T-cell (primary cell): ENCODE data around the gene SFXN5. TPM values are rescaled to one million over a fixed set of nuclear protein-coding genes. Genes with fewer than 3 reads are reported as not detected.

Source experiments
- ATAC-seq, 4 experiments: fragments of 200-7000 bp in 3 of 4; fragments of 150-1000 bp in 1 of 4; cut with Tn5 transposase; replicated peaks in 1 of 4; 1 replicate in 3 of 4; 2 replicates in 1 of 4; pipeline ENCODE4 v1.10.0; 2021; ENCODE audit warnings: moderate library complexity in 3 of 4, mild to moderate bottlenecking in 2 of 4, moderate number of reproducible peaks in 1 of 4
- CTCF ChIA-PET, 2 donors: fragments of 300-600 bp; sonication (Branson Sonifier 250); formaldehyde crosslinking; loops; one replicate each; lab custom pipeline; 2022; ENCODE audit warnings: antibody characterized with exemption in 2 of 2; lab: Charles Lee
- POLR2A ChIA-PET, 2 donors: fragments of 300-600 bp; sonication (Branson Sonifier 250); formaldehyde crosslinking; loops; one replicate each; lab custom pipeline; 2022; ENCODE audit warnings: antibody characterized with exemption in 2 of 2; lab: Charles Lee
- DNase-seq, 35 experiments: peaks; one replicate each; pipeline versions ENCODE4 v3.0.0 to v3.0.0-alpha.2; 2013 to 2023
- H3K27ac ChIP-seq: one replicate; pipeline ENCODE4 v1.5.1; 2013; ENCODE audit warnings: low read length
- H3K27me3 ChIP-seq, 2 experiments: replicated peaks in 1 of 2; 1 replicate in 1 of 2; 2 replicates in 1 of 2; pipeline versions ENCODE4 v1.6.1 to v1.7.0; 2013; ENCODE audit warnings: low read length in 1 of 2, mixed read lengths in 1 of 2; ENCODE audit not compliant: control insufficient read depth in 2 of 2, insufficient read depth in 2 of 2; ENCODE audit errors: extremely low read depth in 1 of 2
- H3K36me3 ChIP-seq, 2 donors: 1 replicate in 1 of 2; 2 replicates in 1 of 2; pipeline versions ENCODE4 v1.6.1 to v1.7.0; 2013; ENCODE audit warnings: low read length in 1 of 2; ENCODE audit not compliant: control insufficient read depth in 2 of 2, insufficient read depth in 1 of 2; ENCODE audit errors: extremely low read depth in 1 of 2
- H3K4me1 ChIP-seq, 2 experiments: 1 replicate in 1 of 2; 2 replicates in 1 of 2; pipeline versions ENCODE4 v1.6.1 to v1.7.0; 2013; ENCODE audit warnings: low read length in 2 of 2, mixed read lengths in 1 of 2; ENCODE audit not compliant: insufficient read depth in 2 of 2, control insufficient read depth in 1 of 2; ENCODE audit errors: extremely low read depth in 1 of 2
- H3K4me3 ChIP-seq, 2 donors: 1 replicate in 1 of 2; 2 replicates in 1 of 2; pipeline versions ENCODE4 v1.5.1 to v1.7.0; 2013; ENCODE audit warnings: mild to moderate bottlenecking in 2 of 2, low read length in 1 of 2, moderate library complexity in 1 of 2; ENCODE audit not compliant: control insufficient read depth in 1 of 2; ENCODE audit errors: extremely low read depth in 1 of 2
- H3K9me3 ChIP-seq: 2 replicates; pipeline ENCODE4 v1.7.0; 2013
- H3K27ac Mint-ChIP-seq, 2 donors: one replicate each; pipeline ENCODE4 v1.8.0; 2020 to 2021; ENCODE audit warnings: mild to moderate bottlenecking in 2 of 2, mixed read lengths in 2 of 2
- H3K27me3 Mint-ChIP-seq, 2 donors: one replicate each; pipeline ENCODE4 v1.8.0; 2021 to 2022; ENCODE audit warnings: mixed read lengths in 2 of 2
- H3K36me3 Mint-ChIP-seq: one replicate; pipeline ENCODE4 v1.8.0; 2021; ENCODE audit warnings: mixed read lengths
- H3K4me1 Mint-ChIP-seq, 3 donors: one replicate each; pipeline ENCODE4 v1.8.0; 2020 to 2022; ENCODE audit warnings: mixed read lengths in 3 of 3, mild to moderate bottlenecking in 1 of 3
- H3K4me3 Mint-ChIP-seq, 3 donors: one replicate each; pipeline ENCODE4 v1.8.0; 2020 to 2022; ENCODE audit warnings: mild to moderate bottlenecking in 3 of 3, mixed read lengths in 3 of 3, moderate library complexity in 3 of 3
- H3K9me3 Mint-ChIP-seq, 3 donors: one replicate each; pipeline ENCODE4 v1.8.0; 2020 to 2022; ENCODE audit warnings: mixed read lengths in 3 of 3
- WGBS: methylation state at CpG from one replicate; pipeline ENCODE4 v1.1.5; 2013; ENCODE audit warnings: missing lambda C conversion rate; ENCODE audit not compliant: insufficient coverage; 5-methylcytosine and 5-hydroxymethylcytosine counted together
- total RNA-seq, 35 experiments: library from RNA in 6 of 35; stranded (reverse) in 6 of 35; fragments of 120-200 nt in 1 of 35; gene quantifications; one replicate each; pipeline versions ENCODE4 v1.2.1 to v1.2.4 and lab custom pipeline; 2013 to 2026

Gene SFXN5
- total RNA-seq, 5 donors from 2014 or later (not counting 1 experiment from before 2014, with no cell fraction given), result 6.3 to 14.2 (median 9.7) TPM

DNA sequence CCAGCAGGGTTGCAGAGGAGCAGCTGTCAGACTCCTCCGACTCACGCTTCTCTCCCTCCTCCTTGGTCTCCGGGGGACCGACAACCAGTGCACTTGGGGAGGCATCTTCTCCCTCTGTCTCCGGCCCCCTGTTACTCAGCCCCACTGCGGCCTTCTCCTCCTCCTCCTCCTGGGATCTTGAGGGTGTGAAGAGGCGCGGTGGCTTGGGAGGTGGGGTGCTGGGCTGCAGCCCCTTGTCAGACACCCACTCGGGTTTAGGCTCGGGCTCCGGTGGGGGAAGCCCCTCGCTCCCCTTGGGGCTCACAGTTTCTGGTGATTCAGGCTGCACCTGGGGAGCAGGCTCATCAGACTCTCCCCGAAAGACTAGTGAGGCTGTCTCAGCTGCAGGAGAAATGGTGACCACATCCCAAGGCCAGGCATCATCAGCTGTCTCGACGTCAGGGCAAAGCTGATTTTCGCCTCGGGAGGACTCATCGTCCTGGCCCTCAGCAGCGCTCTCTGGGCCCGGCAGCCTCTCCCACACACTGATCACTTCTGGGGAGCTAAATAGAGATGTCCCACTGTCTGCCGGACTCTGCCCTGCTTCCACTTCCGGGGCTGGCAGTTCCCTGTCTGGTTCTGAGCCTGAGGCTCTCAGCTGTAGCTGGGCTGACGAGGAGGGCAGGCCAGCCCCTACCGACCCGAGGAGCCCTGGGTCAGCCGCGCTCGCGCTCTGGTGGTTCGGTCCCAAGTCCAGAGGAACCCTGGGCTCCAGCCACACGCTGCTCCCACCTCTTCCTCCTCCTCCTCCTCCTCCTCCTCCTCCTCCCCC, 9.0 kb upstream of the SFXN5 start:
- 90% methylated on average over 19 of the region's 31 CpGs for WGBS
- Mint-ChIP-seq H3K4me3 (no peak overlapping the region), H3K27me3 (no peaks in the 10 kb centered on the region), H3K4me1 (peaks cover 0 to 3% (median under 1%) of the 10 kb centered on the region in 3 donors), H3K36me3 (peaks cover 4% of the 10 kb centered on the region), H3K27ac (no peak overlapping the region), H3K9me3 (no peaks in the 10 kb centered on the region)
- H3K9me3 ChIP-seq, result no peaks in the 10 kb centered on the region
- peaks cover 0 to 3% of the 10 kb centered on the region in 2 experiments for H3K4me1 ChIP-seq
- H3K36me3 ChIP-seq, result no peaks in the 10 kb centered on the region
- H3K4me3 ChIP-seq, result no peak overlapping the region
- POLR2A ChIA-PET, result no interaction called here
- CTCF ChIA-PET, result no interaction called here
- H3K27ac ChIP-seq, result no peak overlapping the region
- no peak for DNase-seq
- no peak for ATAC-seq
- peaks cover 0 to 13% of the 10 kb centered on the region in 2 experiments for H3K27me3 ChIP-seq

DNA sequence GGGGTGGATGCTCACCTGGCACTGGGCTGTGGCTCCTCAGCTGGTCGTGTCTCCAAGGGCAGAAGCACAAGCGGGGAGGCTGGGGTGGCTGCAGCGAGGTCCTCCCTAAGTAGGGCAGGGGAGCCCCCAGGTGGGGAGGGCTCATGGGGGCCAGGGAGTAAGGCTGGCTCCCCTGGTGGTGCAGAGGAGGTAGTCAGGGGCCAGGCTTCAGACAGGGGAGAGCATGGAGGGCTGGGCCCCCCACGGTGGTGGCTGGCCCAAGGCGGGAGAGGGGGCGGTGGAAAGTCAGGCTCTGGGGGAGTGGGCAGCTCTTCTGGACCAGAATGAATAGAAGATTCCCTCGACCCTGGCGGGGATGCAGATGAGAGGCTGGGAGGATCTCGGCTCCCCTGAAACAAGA, 8.1 kb upstream of the SFXN5 start:
- DNase-seq, result no peak
- Mint-ChIP-seq H3K36me3 (peaks cover 4% of the 10 kb centered on the region), H3K27me3 (no peaks in the 10 kb centered on the region), H3K27ac (no peak overlapping the region), H3K9me3 (no peaks in the 10 kb centered on the region), H3K4me1 (no peaks in the 10 kb centered on the region), H3K4me3 (no peak overlapping the region)
- Histone ChIP-seq H3K9me3 (no peaks in the 10 kb centered on the region), H3K36me3 (no peaks in the 10 kb centered on the region), H3K27me3 (peaks cover 0 to 9% of the 10 kb centered on the region in 2 experiments), H3K4me3 (no peak overlapping the region), H3K4me1 (no peaks in the 10 kb centered on the region), H3K27ac (no peak overlapping the region)
- CTCF ChIA-PET, result no interaction called here
- POLR2A ChIA-PET, result no interaction called here
- no peak for ATAC-seq
- WGBS, result 89% methylated on average over 3 of the region's 9 CpGs

DNA sequence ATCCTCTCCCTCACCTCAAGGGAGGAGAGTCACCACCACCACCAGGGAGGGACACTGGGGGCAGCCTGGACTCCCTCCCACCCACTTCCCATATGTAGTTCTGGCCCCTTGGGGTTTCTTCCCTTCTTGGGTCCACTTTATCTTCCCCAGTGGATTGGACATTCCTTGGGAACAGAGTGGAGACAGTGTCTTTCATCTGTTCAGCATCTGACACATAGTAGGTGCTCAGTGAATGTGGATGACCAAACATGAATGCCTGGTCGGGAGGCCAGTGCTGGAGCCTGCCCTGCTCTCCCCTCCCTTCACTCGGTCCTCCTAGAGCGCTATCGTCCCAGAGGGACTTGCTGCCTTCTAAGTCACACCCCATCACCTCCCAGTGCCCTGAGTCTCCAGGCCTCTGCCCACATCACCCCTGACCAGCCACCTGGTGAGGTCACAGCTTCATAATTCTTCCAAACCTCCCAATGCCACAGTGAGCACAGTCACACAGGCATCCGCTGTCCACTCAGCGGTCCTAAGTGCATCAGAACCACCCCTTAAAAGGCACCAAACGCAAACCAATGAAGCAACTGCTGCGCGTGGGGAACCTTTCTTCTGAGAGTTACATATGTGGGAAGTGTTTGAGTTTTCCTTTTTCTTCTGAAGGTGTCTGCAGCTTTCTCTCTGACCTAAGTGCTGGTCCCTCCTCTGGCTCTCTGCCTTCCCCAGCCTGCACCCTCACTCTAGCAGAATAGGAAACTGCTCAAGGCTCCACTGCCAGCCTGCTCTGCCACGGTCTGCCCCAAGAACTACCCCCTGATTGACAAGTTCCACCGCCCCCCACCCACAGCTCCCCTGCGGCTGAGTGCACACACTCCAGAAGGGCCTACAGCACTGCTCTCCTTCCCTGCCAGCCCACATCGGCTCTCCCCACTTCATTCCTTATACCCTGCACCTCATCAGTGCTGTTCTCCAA, 7.2 kb upstream of the SFXN5 start:
- no peaks in the 10 kb centered on the region for H3K9me3 ChIP-seq
- POLR2A ChIA-PET, result no interaction called here
- no peak overlapping the region for H3K4me3 Mint-ChIP-seq
- DNase-seq (no peak), ATAC-seq (no peak)
- H3K36me3 Mint-ChIP-seq, result no peaks in the 10 kb centered on the region
- H3K27me3 ChIP-seq, result peaks cover 0 to 9% of the 10 kb centered on the region in 2 experiments
- no peak overlapping the region for H3K27ac ChIP-seq
- no peaks in the 10 kb centered on the region for H3K27me3 Mint-ChIP-seq
- no peak overlapping the region for H3K27ac Mint-ChIP-seq
- no peaks in the 10 kb centered on the region for H3K4me1 ChIP-seq
- no peaks in the 10 kb centered on the region for H3K36me3 ChIP-seq
- WGBS, result 85% methylated on average over 8 of the region's 13 CpGs
- H3K4me1 Mint-ChIP-seq, result no peaks in the 10 kb centered on the region
- H3K4me3 ChIP-seq, result no peak overlapping the region
- CTCF ChIA-PET, result no interaction called here
- no peaks in the 10 kb centered on the region for H3K9me3 Mint-ChIP-seq

DNA sequence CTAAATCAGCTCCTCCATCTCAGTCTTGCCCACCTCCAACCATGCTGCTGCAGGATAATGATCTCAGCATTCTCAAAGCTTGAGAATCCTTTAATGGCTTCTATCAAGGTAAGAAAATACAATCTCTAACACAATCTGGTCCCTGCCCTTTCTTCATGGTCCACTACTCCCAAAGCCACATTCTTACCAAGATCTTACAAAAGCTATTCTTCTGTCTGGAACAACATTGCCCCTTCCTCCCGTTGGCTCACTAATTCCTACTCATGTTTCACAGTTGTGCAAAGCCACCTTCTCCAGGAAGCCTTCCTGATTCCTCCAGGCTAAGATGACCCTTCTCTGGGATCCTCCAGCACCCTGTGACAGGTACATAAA, 5.9 kb upstream of the SFXN5 start:
- H3K27me3 Mint-ChIP-seq, result no peaks in the 10 kb centered on the region
- H3K9me3 Mint-ChIP-seq, result no peaks in the 10 kb centered on the region
- no peaks in the 10 kb centered on the region for H3K9me3 ChIP-seq
- H3K36me3 Mint-ChIP-seq, result no peaks in the 10 kb centered on the region
- no peaks in the 10 kb centered on the region for H3K36me3 ChIP-seq
- ATAC-seq, result no peak
- no peak overlapping the region for H3K4me3 Mint-ChIP-seq
- H3K4me1 Mint-ChIP-seq, result peaks cover 2 to 7% (median 5%) of the 10 kb centered on the region in 3 donors
- ChIA-PET POLR2A (no interaction called here), CTCF (no interaction called here)
- no peak overlapping the region for H3K4me3 ChIP-seq
- 81% methylated on average over 1 of the region's 1 CpG for WGBS
- H3K27me3 ChIP-seq, result peaks cover 0 to 9% of the 10 kb centered on the region in 2 experiments
- no peak for DNase-seq
- peaks cover 0 to under 1% of the 10 kb centered on the region in 2 experiments for H3K4me1 ChIP-seq
- no peak overlapping the region for H3K27ac ChIP-seq
- H3K27ac Mint-ChIP-seq, result no peak overlapping the region

DNA sequence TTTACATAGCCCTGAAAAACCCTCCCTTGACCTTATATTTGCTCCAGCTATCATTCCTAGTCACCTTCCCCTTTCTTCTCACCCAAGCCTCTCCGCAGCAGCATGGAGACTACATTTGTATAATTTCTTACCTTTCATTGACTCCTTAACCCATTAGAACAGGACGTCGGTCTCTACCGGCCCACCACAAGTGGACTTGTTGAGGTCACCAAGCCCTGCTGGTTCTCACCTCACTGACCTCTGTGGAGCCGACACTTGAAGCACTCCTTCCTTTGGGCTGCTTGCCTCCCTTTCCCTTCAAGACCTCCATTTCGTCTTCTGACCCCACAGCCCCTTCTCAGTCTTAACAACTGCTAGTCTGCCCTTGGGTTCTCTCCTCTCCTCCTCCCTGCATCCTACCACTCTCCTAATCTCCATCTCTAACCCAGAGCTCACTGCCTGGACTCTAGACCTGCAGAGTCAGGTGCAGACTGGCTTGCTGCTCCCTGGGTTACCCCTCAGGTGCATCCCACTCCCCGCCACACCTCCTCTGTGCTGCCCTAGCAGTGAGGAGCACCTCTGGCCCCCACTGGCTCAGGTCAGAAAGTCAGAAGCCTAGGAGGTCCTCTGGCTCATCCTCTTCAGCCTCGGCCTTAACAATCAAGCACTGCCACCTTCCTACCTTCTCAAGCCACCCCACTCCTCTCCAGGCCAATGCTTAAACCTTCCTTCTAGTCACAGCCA, 5.3 kb upstream of the SFXN5 start:
- H3K4me1 ChIP-seq, result peaks cover 0 to 6% of the 10 kb centered on the region in 2 experiments
- POLR2A ChIA-PET, result no interaction called here
- Mint-ChIP-seq H3K4me3 (no peak overlapping the region), H3K36me3 (no peaks in the 10 kb centered on the region), H3K27ac (no peak overlapping the region), H3K9me3 (no peaks in the 10 kb centered on the region), H3K27me3 (no peaks in the 10 kb centered on the region), H3K4me1 (peaks cover 8 to 12% (median 11%) of the 10 kb centered on the region in 3 donors)
- peaks cover 0 to 9% of the 10 kb centered on the region in 2 experiments for H3K27me3 ChIP-seq
- ATAC-seq (no peak), DNase-seq (no peak)
- no peaks in the 10 kb centered on the region for H3K36me3 ChIP-seq
- CTCF ChIA-PET, result no interaction called here
- H3K4me3 ChIP-seq, result no peak overlapping the region
- 88% methylated on average over 8 of the region's 8 CpGs for WGBS
- no peak overlapping the region for H3K27ac ChIP-seq
- H3K9me3 ChIP-seq, result no peaks in the 10 kb centered on the region
